Fibroblast of lung (primary cell): ENCODE data around the gene FTO. TPM values are rescaled to one million over a fixed set of nuclear protein-coding genes. Genes with fewer than 3 reads are reported as not detected.

Experiments
- DNase-seq, 2 donors: peaks; one replicate each; pipeline versions ENCODE4 v3.0.0 to v3.0.0-alpha.2; 2010; ENCODE audit warnings: low read depth in 2 of 2
- H2AFZ ChIP-seq: 2 replicates; pipeline ENCODE4 v1.5.1; 2012; ENCODE audit warnings: low read length, control low read depth, inconsistent platforms
- H3K27ac ChIP-seq: 2 replicates; pipeline ENCODE4 v1.5.1; 2011; ENCODE audit warnings: low read length, control low read depth; ENCODE audit not compliant: insufficient read depth
- H3K27me3 ChIP-seq: 2 replicates; pipeline ENCODE4 v1.5.1; 2011; ENCODE audit warnings: mild to moderate bottlenecking, low read length; ENCODE audit not compliant: control insufficient read depth, insufficient read depth
- H3K36me3 ChIP-seq: 2 replicates; pipeline ENCODE4 v1.5.1; 2011; ENCODE audit warnings: low read length; ENCODE audit not compliant: control insufficient read depth, insufficient read depth
- H3K4me1 ChIP-seq: 2 replicates; pipeline ENCODE4 v1.5.1; 2011; ENCODE audit warnings: low read length; ENCODE audit not compliant: control insufficient read depth, insufficient read depth; ENCODE audit errors: extremely low read depth
- H3K4me2 ChIP-seq: 2 replicates; pipeline ENCODE4 v1.5.1; 2011; ENCODE audit warnings: low read length, control low read depth; ENCODE audit not compliant: insufficient read depth; ENCODE audit errors: extremely low read depth
- H3K4me3 ChIP-seq, 4 experiments: fragments of 200-600 bp in 1 of 4; sonication (generic) in 1 of 4; replicated peaks in 1 of 4; 2 replicates each; pipeline ENCODE4 v1.5.1; 2011 to 2016; ENCODE audit warnings: low read length in 4 of 4, low read depth in 3 of 4, mild to moderate bottlenecking in 3 of 4, control low read depth in 2 of 4, inconsistent platforms in 1 of 4, mixed read lengths in 1 of 4; ENCODE audit not compliant: insufficient read depth in 1 of 4; ENCODE audit errors: control extremely low read depth in 1 of 4
- H3K79me2 ChIP-seq: 2 replicates; pipeline ENCODE4 v1.5.1; 2012; ENCODE audit warnings: mild to moderate bottlenecking, low read length, inconsistent platforms; ENCODE audit not compliant: control insufficient read depth, insufficient read depth
- H3K9ac ChIP-seq: 2 replicates; pipeline ENCODE4 v1.5.1; 2011; ENCODE audit warnings: mild to moderate bottlenecking, low read length, control low read depth; ENCODE audit not compliant: insufficient read depth
- H3K9me3 ChIP-seq: 2 replicates; pipeline ENCODE4 v1.5.1; 2012; ENCODE audit warnings: low read depth, low read length; ENCODE audit not compliant: control insufficient read depth, insufficient read depth
- H4K20me1 ChIP-seq: 2 replicates; pipeline ENCODE4 v1.5.1; 2011; ENCODE audit warnings: low read length; ENCODE audit not compliant: control insufficient read depth, insufficient read depth; ENCODE audit errors: extremely low read depth
- CTCF ChIP-seq, 2 donors: IDR thresholded peaks in 1 of 2; conservative IDR thresholded peaks in 1 of 2; 1 replicate in 1 of 2; 2 replicates in 1 of 2; pipeline ENCODE4 v1.5.1; 2011 to 2012; ENCODE audit warnings: low read length in 2 of 2, control low read depth in 1 of 2, inconsistent platforms in 1 of 2, low read depth in 1 of 2, mild to moderate bottlenecking in 1 of 2
- EZH2 ChIP-seq: IDR thresholded peaks from 2 replicates; pipeline ENCODE4 v1.5.1; 2012; ENCODE audit warnings: low read length, control low read depth, mild to moderate bottlenecking; ENCODE audit errors: missing control alignments
- polyA plus RNA-seq, 2 donors: library from polyadenylated mRNA; depleted of rRNA in 1 of 2; stranded (reverse) in 1 of 2; unstranded in 1 of 2; fragments of >200 nt; gene quantifications; 2 replicates each; pipeline ENCODE4 v1.2.1, GENCODE V29; 2011 to 2012; ENCODE audit warnings: missing spikeins in 1 of 2
- total RNA-seq: library from RNA; depleted of rRNA; stranded (reverse); fragments of >200 nt; gene quantifications from 2 replicates; pipeline ENCODE4 v1.2.1, GENCODE V29; 2014

The FTO gene
- total and polyA plus RNA-seq, 2 donors (not counting 1 experiment from before 2014, with no cell fraction given) = 61.1 to 97.6 TPM

GRCh38 chr16:53982631-53983042 lies 278.7 kb downstream of the FTO start:
- Histone ChIP-seq H3K27ac (no peak overlapping the region), H3K9ac (no peak overlapping the region), H3K27me3 (no peaks in the 10 kb centered on the region), H2AFZ (no peak overlapping the region), H3K9me3 (no peaks in the 10 kb centered on the region), H3K4me2 (no peak overlapping the region), H3K79me2 (no peaks in the 10 kb centered on the region), H3K4me3 (no peak overlapping the region), H4K20me1 (no peaks in the 10 kb centered on the region), H3K36me3 (no peaks in the 10 kb centered on the region), H3K4me1 (no peaks in the 10 kb centered on the region)
- TF ChIP-seq EZH2 (no peak), CTCF (conservative IDR thresholded peaks at IDR 0.05 in 1 of 2, IDR thresholded peaks at IDR 0.05 in 1 of 2; ENCODE audit: low read depth in 1 of 2, low read length in 2 of 2) (no peak)
- DNase-seq = no peak

- no peak for TF ChIP-seq CTCF (conservative IDR thresholded peaks at IDR 0.05 in 1 of 2, IDR thresholded peaks at IDR 0.05 in 1 of 2; ENCODE audit: low read depth in 1 of 2, low read length in 2 of 2)
- no peak for TF ChIP-seq EZH2
- Histone ChIP-seq H3K27ac (no peak overlapping the region), H3K9ac (no peak overlapping the region), H3K79me2 (no peaks in the 10 kb centered on the region), H3K4me1 (no peaks in the 10 kb centered on the region), H3K9me3 (no peaks in the 10 kb centered on the region), H3K36me3 (no peaks in the 10 kb centered on the region), H3K4me2 (no peak overlapping the region), H2AFZ (no peak overlapping the region), H3K27me3 (no peaks in the 10 kb centered on the region), H3K4me3 (no peak overlapping the region), H4K20me1 (no peaks in the 10 kb centered on the region)
- no peak for DNase-seq
Measured at GRCh38 chr16:53984936-53985335, 281.0 kb downstream of the FTO start.

GRCh38 chr16:53985861-53986260 lies 281.9 kb downstream of the FTO start:
- TF ChIP-seq CTCF (conservative IDR thresholded peaks at IDR 0.05 in 1 of 2, IDR thresholded peaks at IDR 0.05 in 1 of 2; ENCODE audit: low read depth in 1 of 2, low read length in 2 of 2) = no peak
- no peak for TF ChIP-seq EZH2
- H3K9me3 ChIP-seq = no peaks in the 10 kb centered on the region
- no peak overlapping the region for H2AFZ ChIP-seq

More at GRCh38 chr16:53985861-53986260, 281.9 kb downstream of the FTO start:
- Histone ChIP-seq H3K4me3 (no peak overlapping the region), H4K20me1 (no peaks in the 10 kb centered on the region), H3K4me1 (no peaks in the 10 kb centered on the region), H3K9ac (no peak overlapping the region), H3K36me3 (no peaks in the 10 kb centered on the region), H3K4me2 (no peak overlapping the region), H3K27ac (no peak overlapping the region), H3K79me2 (no peaks in the 10 kb centered on the region), H3K27me3 (no peaks in the 10 kb centered on the region)
- DNase-seq = no peak
